T-cell (primary cell): ENCODE measurements around the gene MAPK12. TPM values are rescaled to one million over a fixed set of nuclear protein-coding genes. Genes with fewer than 3 reads are reported as not detected.

Experiments
- ATAC-seq, 4 experiments: fragments of 200-7000 bp in 3 of 4; fragments of 150-1000 bp in 1 of 4; cut with Tn5 transposase; replicated peaks in 1 of 4; 1 replicate in 3 of 4; 2 replicates in 1 of 4; pipeline ENCODE4 v1.10.0; 2021; ENCODE audit warnings: moderate library complexity in 3 of 4, mild to moderate bottlenecking in 2 of 4, moderate number of reproducible peaks in 1 of 4
- CTCF ChIA-PET, 2 donors: fragments of 300-600 bp; sonication (Branson Sonifier 250); formaldehyde crosslinking; loops; one replicate each; lab custom pipeline; 2022; ENCODE audit warnings: antibody characterized with exemption in 2 of 2; lab: Charles Lee
- POLR2A ChIA-PET, 2 donors: fragments of 300-600 bp; sonication (Branson Sonifier 250); formaldehyde crosslinking; loops; one replicate each; lab custom pipeline; 2022; ENCODE audit warnings: antibody characterized with exemption in 2 of 2; lab: Charles Lee
- DNase-seq, 35 experiments: peaks; one replicate each; pipeline versions ENCODE4 v3.0.0 to v3.0.0-alpha.2; 2013 to 2023
- H3K27ac ChIP-seq: one replicate; pipeline ENCODE4 v1.5.1; 2013; ENCODE audit warnings: low read length
- H3K27me3 ChIP-seq, 2 experiments: replicated peaks in 1 of 2; 1 replicate in 1 of 2; 2 replicates in 1 of 2; pipeline versions ENCODE4 v1.6.1 to v1.7.0; 2013; ENCODE audit warnings: low read length in 1 of 2, mixed read lengths in 1 of 2; ENCODE audit not compliant: control insufficient read depth in 2 of 2, insufficient read depth in 2 of 2; ENCODE audit errors: extremely low read depth in 1 of 2
- H3K36me3 ChIP-seq, 2 donors: 1 replicate in 1 of 2; 2 replicates in 1 of 2; pipeline versions ENCODE4 v1.6.1 to v1.7.0; 2013; ENCODE audit warnings: low read length in 1 of 2; ENCODE audit not compliant: control insufficient read depth in 2 of 2, insufficient read depth in 1 of 2; ENCODE audit errors: extremely low read depth in 1 of 2
- H3K4me1 ChIP-seq, 2 experiments: 1 replicate in 1 of 2; 2 replicates in 1 of 2; pipeline versions ENCODE4 v1.6.1 to v1.7.0; 2013; ENCODE audit warnings: low read length in 2 of 2, mixed read lengths in 1 of 2; ENCODE audit not compliant: insufficient read depth in 2 of 2, control insufficient read depth in 1 of 2; ENCODE audit errors: extremely low read depth in 1 of 2
- H3K4me3 ChIP-seq, 2 donors: 1 replicate in 1 of 2; 2 replicates in 1 of 2; pipeline versions ENCODE4 v1.5.1 to v1.7.0; 2013; ENCODE audit warnings: mild to moderate bottlenecking in 2 of 2, low read length in 1 of 2, moderate library complexity in 1 of 2; ENCODE audit not compliant: control insufficient read depth in 1 of 2; ENCODE audit errors: extremely low read depth in 1 of 2
- H3K9me3 ChIP-seq: 2 replicates; pipeline ENCODE4 v1.7.0; 2013
- H3K27ac Mint-ChIP-seq, 2 donors: one replicate each; pipeline ENCODE4 v1.8.0; 2020 to 2021; ENCODE audit warnings: mild to moderate bottlenecking in 2 of 2, mixed read lengths in 2 of 2
- H3K27me3 Mint-ChIP-seq, 2 donors: one replicate each; pipeline ENCODE4 v1.8.0; 2021 to 2022; ENCODE audit warnings: mixed read lengths in 2 of 2
- H3K36me3 Mint-ChIP-seq: one replicate; pipeline ENCODE4 v1.8.0; 2021; ENCODE audit warnings: mixed read lengths
- H3K4me1 Mint-ChIP-seq, 3 donors: one replicate each; pipeline ENCODE4 v1.8.0; 2020 to 2022; ENCODE audit warnings: mixed read lengths in 3 of 3, mild to moderate bottlenecking in 1 of 3
- H3K4me3 Mint-ChIP-seq, 3 donors: one replicate each; pipeline ENCODE4 v1.8.0; 2020 to 2022; ENCODE audit warnings: mild to moderate bottlenecking in 3 of 3, mixed read lengths in 3 of 3, moderate library complexity in 3 of 3
- H3K9me3 Mint-ChIP-seq, 3 donors: one replicate each; pipeline ENCODE4 v1.8.0; 2020 to 2022; ENCODE audit warnings: mixed read lengths in 3 of 3
- WGBS: methylation state at CpG from one replicate; pipeline ENCODE4 v1.1.5; 2013; ENCODE audit warnings: missing lambda C conversion rate; ENCODE audit not compliant: insufficient coverage; 5-methylcytosine and 5-hydroxymethylcytosine counted together
- total RNA-seq, 35 experiments: library from RNA in 6 of 35; stranded (reverse) in 6 of 35; fragments of 120-200 nt in 1 of 35; gene quantifications; one replicate each; pipeline versions ENCODE4 v1.2.1 to v1.2.4 and lab custom pipeline; 2013 to 2026

The MAPK12 gene
- total RNA-seq, 5 donors from 2014 or later (not counting 1 experiment from before 2014, with no cell fraction given): 1.7 to 3.1 (median 2.9) TPM

GRCh38 chr22:50232481-50233151 is 28.9 kb downstream of the MAPK12 start:
- H3K27me3 Mint-ChIP-seq: no peaks in the 10 kb centered on the region
- H3K36me3 ChIP-seq: peaks cover 24 to 55% of the 10 kb centered on the region in 2 donors
- no peaks in the 10 kb centered on the region for H3K27me3 ChIP-seq
- H3K4me1 ChIP-seq: peaks cover 0 to 19% of the 10 kb centered on the region in 2 experiments
- DNase-seq (no peak), ATAC-seq (no peak)
- H3K36me3 Mint-ChIP-seq: peaks cover 28% of the 10 kb centered on the region
- H3K4me3 Mint-ChIP-seq: no peak overlapping the region
- no peaks in the 10 kb centered on the region for H3K9me3 ChIP-seq
- CTCF ChIA-PET: no interaction called here
- H3K4me3 ChIP-seq: no peak overlapping the region
- H3K27ac ChIP-seq: no peak overlapping the region
- no peaks in the 10 kb centered on the region for H3K9me3 Mint-ChIP-seq
- 97% methylated on average over 19 of the region's 20 CpGs for WGBS
- H3K27ac Mint-ChIP-seq: no peak overlapping the region
- H3K4me1 Mint-ChIP-seq: peaks cover 15 to 26% (median 18%) of the 10 kb centered on the region in 3 donors
- POLR2A ChIA-PET: interaction anchor here in 1 of 2 donors (0.7 kb wide), 1 partner anchor 275 kb away, joined by 6 read pairs; the partner anchor contains the start of gene NCAPH2

DNA sequence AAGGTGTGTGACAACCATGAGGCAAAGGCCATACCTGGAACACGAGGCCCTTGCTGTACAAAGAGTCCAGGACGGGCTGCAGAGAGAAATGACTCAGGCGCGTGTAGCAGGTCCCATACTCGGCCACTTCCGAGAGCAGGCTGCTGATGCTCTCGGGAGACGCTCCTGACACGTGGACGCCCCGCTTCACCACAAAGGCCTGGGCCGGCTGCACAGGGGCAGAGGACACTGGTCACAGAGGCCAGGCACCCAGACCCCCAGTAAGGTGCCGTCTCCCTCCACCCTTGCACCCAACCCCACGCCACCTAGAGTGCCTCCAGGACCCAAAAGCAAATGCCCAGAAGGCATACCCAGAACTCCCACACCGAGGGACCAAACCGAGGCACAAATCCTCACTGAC is 32.1 kb downstream of the MAPK12 start:
- ChIA-PET CTCF (no interaction called here), POLR2A (no interaction called here)
- H3K36me3 Mint-ChIP-seq: peaks cover 27% of the 10 kb centered on the region
- Histone ChIP-seq H3K4me1 (peaks cover 0 to 6% of the 10 kb centered on the region in 2 experiments), H3K27me3 (no peaks in the 10 kb centered on the region), H3K27ac (no peak overlapping the region), H3K9me3 (no peaks in the 10 kb centered on the region), H3K36me3 (peaks cover 15 to 63% of the 10 kb centered on the region in 2 donors), H3K4me3 (no peak overlapping the region)
- H3K9me3 Mint-ChIP-seq: no peaks in the 10 kb centered on the region
- DNase-seq (no peak), ATAC-seq (no peak)
- no peak overlapping the region for H3K27ac Mint-ChIP-seq
- WGBS: 98% methylated on average over 12 of the region's 16 CpGs
- H3K4me3 Mint-ChIP-seq: no peak overlapping the region
- H3K4me1 Mint-ChIP-seq: peaks cover 5 to 16% (median 8%) of the 10 kb centered on the region in 3 donors
- no peaks in the 10 kb centered on the region for H3K27me3 Mint-ChIP-seq

- peaks cover 0 to 8% (median 7%) of the 10 kb centered on the region in 3 donors for H3K4me1 Mint-ChIP-seq
- H3K4me3 Mint-ChIP-seq: no peak overlapping the region
- no peaks in the 10 kb centered on the region for H3K27me3 Mint-ChIP-seq
- no peak for ATAC-seq
- ChIA-PET CTCF (no interaction called here), POLR2A (no interaction called here)
- Histone ChIP-seq H3K27me3 (no peaks in the 10 kb centered on the region), H3K36me3 (peaks cover 20 to 69% of the 10 kb centered on the region in 2 donors), H3K27ac (no peak overlapping the region), H3K9me3 (no peaks in the 10 kb centered on the region), H3K4me1 (no peaks in the 10 kb centered on the region), H3K4me3 (no peak overlapping the region)
- 93% methylated on average over 9 of the region's 9 CpGs for WGBS
- no peaks in the 10 kb centered on the region for H3K9me3 Mint-ChIP-seq
- no peak for DNase-seq
- H3K27ac Mint-ChIP-seq: no peak overlapping the region
- peaks cover 31% of the 10 kb centered on the region for H3K36me3 Mint-ChIP-seq
Measured at GRCh38 chr22:50228366-50228765, 33.1 kb downstream of the MAPK12 start.

DNA sequence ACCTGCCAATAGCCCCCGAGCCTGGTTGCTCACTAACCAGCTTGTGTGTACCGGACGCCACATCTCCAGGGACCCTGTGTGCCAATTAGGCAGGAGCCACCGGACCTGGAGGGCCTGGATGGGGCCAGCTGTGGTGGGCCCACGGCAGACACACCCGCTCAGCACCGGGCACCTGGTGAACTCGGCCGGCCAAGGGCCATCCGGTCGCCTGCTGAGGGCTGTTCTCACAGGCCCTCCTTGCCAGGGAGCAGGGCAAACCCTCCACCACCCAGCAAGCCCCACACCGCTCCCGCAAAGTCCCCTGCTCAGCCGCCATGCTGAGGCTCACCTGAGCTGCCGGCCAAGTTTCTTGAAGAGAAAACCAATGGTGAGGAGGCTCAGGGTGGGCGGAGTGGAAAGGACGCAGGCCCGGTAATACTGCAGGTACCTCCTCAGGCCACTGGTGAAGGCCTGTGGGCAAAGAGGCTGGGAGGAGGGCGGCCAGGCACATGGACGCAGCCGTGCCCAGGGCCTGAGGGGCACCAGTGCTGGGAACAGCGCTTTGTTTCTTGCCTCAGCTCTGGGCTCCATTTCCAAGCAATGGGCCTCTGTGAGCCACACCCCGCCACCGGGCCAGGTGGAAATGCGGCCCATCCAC is 33.8 kb downstream of the MAPK12 start:
- WGBS: 94% methylated on average over 21 of the region's 25 CpGs
- Histone ChIP-seq H3K27ac (no peak overlapping the region), H3K4me3 (no peak overlapping the region), H3K27me3 (no peaks in the 10 kb centered on the region), H3K4me1 (no peaks in the 10 kb centered on the region), H3K36me3 (peaks cover 19 to 72% of the 10 kb centered on the region in 2 donors), H3K9me3 (no peaks in the 10 kb centered on the region)
- ChIA-PET CTCF (no interaction called here), POLR2A (no interaction called here)
- Mint-ChIP-seq H3K9me3 (no peaks in the 10 kb centered on the region), H3K36me3 (peaks cover 37% of the 10 kb centered on the region), H3K4me1 (peaks cover 0 to 8% (median 6%) of the 10 kb centered on the region in 3 donors), H3K27me3 (no peaks in the 10 kb centered on the region), H3K4me3 (no peak overlapping the region), H3K27ac (no peak overlapping the region)
- no peak for DNase-seq
- ATAC-seq: no peak

- ChIA-PET POLR2A (interaction anchor here in 1 of 2 donors (0.6 kb wide), 1 partner anchor 105 kb away, joined by 3 read pairs; no protein-coding TSS in a partner anchor), CTCF (no interaction called here)
- H3K4me3 ChIP-seq: no peak overlapping the region
- 95% methylated on average over 16 of the region's 18 CpGs for WGBS
- no peak overlapping the region for H3K27ac ChIP-seq
- H3K27me3 ChIP-seq: no peaks in the 10 kb centered on the region
- ATAC-seq (peak in 1 of 4 experiments; percentile 11), DNase-seq (no peak)
- peaks cover 39% of the 10 kb centered on the region for H3K36me3 Mint-ChIP-seq
- no peaks in the 10 kb centered on the region for H3K9me3 Mint-ChIP-seq
- no peak overlapping the region for H3K27ac Mint-ChIP-seq
- no peak overlapping the region for H3K4me3 Mint-ChIP-seq
- no peaks in the 10 kb centered on the region for H3K27me3 Mint-ChIP-seq
- no peaks in the 10 kb centered on the region for H3K9me3 ChIP-seq
- H3K4me1 ChIP-seq: no peaks in the 10 kb centered on the region
- peaks cover 0 to 8% (median 4%) of the 10 kb centered on the region in 3 donors for H3K4me1 Mint-ChIP-seq
- peaks cover 20 to 75% of the 10 kb centered on the region in 2 donors for H3K36me3 ChIP-seq
Measured at GRCh38 chr22:50226875-50227165, 34.7 kb downstream of the MAPK12 start.

DNA sequence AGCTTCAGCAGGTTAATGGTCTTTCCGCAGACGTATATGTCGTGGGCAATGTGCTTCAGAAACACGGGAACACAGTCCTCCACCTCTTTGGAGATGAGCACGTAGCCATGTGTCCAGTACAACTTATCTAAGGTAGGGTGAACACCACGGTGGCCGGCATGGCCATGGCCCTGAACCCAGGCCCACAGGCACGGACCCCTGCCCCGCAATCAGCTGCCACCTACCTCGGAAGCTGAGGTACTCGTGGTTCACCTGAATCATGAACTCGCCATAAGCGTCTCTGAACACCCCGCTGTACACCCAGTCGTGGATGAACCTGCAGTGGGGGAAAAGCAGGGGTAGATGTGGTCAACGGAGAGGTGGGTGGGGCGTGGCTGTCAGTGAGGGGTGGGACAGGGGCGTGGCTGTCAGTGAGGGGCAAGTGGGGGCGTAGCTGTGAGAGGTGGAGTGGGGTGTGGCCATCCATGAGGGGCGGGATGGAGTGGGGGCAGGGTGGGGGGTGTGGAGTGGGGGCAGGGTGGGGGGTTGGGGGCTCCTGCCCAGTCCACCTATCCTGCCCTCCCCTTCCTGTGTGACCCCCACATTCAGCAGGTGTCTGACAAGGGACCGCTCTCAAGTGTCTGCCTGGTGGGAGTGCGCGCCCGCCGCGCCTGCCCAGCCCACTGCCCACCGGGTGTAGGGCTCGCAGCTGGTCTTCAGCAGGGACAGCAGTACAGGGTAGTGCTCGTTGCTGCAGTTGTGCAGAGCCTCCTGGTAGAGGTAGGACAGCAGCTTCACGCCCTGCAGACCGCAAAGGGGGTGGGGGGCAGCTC is 35.2 kb downstream of the MAPK12 start:
- Mint-ChIP-seq H3K4me1 (peaks cover 0 to 8% (median 4%) of the 10 kb centered on the region in 3 donors), H3K27ac (no peak overlapping the region), H3K4me3 (no peak overlapping the region), H3K9me3 (no peaks in the 10 kb centered on the region), H3K27me3 (no peaks in the 10 kb centered on the region), H3K36me3 (peaks cover 39% of the 10 kb centered on the region)
- 93% methylated on average over 28 of the region's 31 CpGs for WGBS
- Histone ChIP-seq H3K4me3 (no peak overlapping the region), H3K36me3 (peaks cover 25 to 81% of the 10 kb centered on the region in 2 donors), H3K9me3 (no peaks in the 10 kb centered on the region), H3K4me1 (no peaks in the 10 kb centered on the region), H3K27ac (no peak overlapping the region), H3K27me3 (no peaks in the 10 kb centered on the region)
- ChIA-PET POLR2A (no interaction called here), CTCF (interaction anchor here in 1 of 2 donors (0.6 kb wide), 1 partner anchor 392 kb away, joined by 4 read pairs; no protein-coding TSS in a partner anchor)
- DNase-seq: no peak
- ATAC-seq: no peak
